ENCODE data around the gene ARPP19.
A peak's percentile ranks its signal among the peaks of the same experiment; 100 is the strongest.
"Not testable (repeated sequence)": the region's sequence is repeated elsewhere in the genome, so short reads cannot be mapped to it uniquely, and the experiment has no call there.

The ARPP19 gene

GRCh38 chr15:52546031-52546751 is 22.6 kb downstream of the ARPP19 start:
- DNase-seq = no peak

- no peak for DNase-seq
Observed at GRCh38 chr15:52540374-52541012, 28.3 kb downstream of the ARPP19 start.

- DNase-seq = no peak
Observed at GRCh38 chr15:52537459-52537858, 31.4 kb downstream of the ARPP19 start.

GRCh38 chr15:52532427-52532826 is 36.4 kb downstream of the ARPP19 start:
- DNase-seq = no peak

- DNase-seq = no peak
Observed at GRCh38 chr15:52529940-52530339, 38.9 kb downstream of the ARPP19 start.

- DNase-seq = peak; percentile 73
Observed at GRCh38 chr15:52529341-52529924, 39.4 kb downstream of the ARPP19 start.

GRCh38 chr15:52528564-52529340 is 40.1 kb downstream of the ARPP19 start, which contains the start of gene MYO5A:
Gene MYO5A (minus strand): TSS chr15:52528880. CDS start chr15:52528806, 74 bp downstream.
- peak; percentile 93 for DNase-seq

- DNase-seq = peak; percentile 82
Observed at GRCh38 chr15:52527911-52528563, 40.8 kb downstream of the ARPP19 start.

GRCh38 chr15:52527196-52527910 is 41.5 kb downstream of the ARPP19 start:
- DNase-seq = no peak

- no peak for DNase-seq
Observed at GRCh38 chr15:52524223-52525136, 44.4 kb downstream of the ARPP19 start.

GRCh38 chr15:52523647-52524046 is 45.2 kb downstream of the ARPP19 start:
- DNase-seq = no peak

GRCh38 chr15:52523192-52523591 is 45.6 kb downstream of the ARPP19 start:
- no peak for DNase-seq

GRCh38 chr15:52521682-52522081 is 47.1 kb downstream of the ARPP19 start:
- DNase-seq = no peak

GRCh38 chr15:52520421-52520820 is 48.4 kb downstream of the ARPP19 start:
- DNase-seq = no peak

GRCh38 chr15:52518487-52519371 is 50.1 kb downstream of the ARPP19 start:
- no peak for DNase-seq

- DNase-seq = no peak
Observed at GRCh38 chr15:52517014-52517413, 51.8 kb downstream of the ARPP19 start.

- no peak for DNase-seq
Observed at GRCh38 chr15:52515343-52515742, 53.5 kb downstream of the ARPP19 start.

GRCh38 chr15:52514482-52514881 is 54.3 kb downstream of the ARPP19 start:
- no peak for DNase-seq

- DNase-seq = not testable (repeated sequence)
Observed at GRCh38 chr15:52512869-52513268, 56.0 kb downstream of the ARPP19 start.

- DNase-seq = no peak
Observed at GRCh38 chr15:52511084-52511483, 57.7 kb downstream of the ARPP19 start.

Measured in activated effector memory CD4-positive, alpha-beta T cell treated with anti-CD3 and anti-CD28 coated beads, Interleukin-2, amount 50 U/mL, for 16 hours (primary cell).